Measurements from ENCODE around the gene PRTFDC1. TPM values are rescaled to one million over a fixed set of nuclear protein-coding genes. Genes with fewer than 3 reads are reported as not detected.

Gene PRTFDC1
- total and polyA plus RNA-seq, 2 donors (not counting 3 experiments of a cell fraction or from before 2014, with no cell fraction given), result 22.0 to 27.0 TPM

GRCh38 chr10:24983946-24984345, 31.5 kb upstream of the PRTFDC1 start:
- TF ChIP-seq CTCF (IDR thresholded peaks at IDR 0.05; ENCODE audit: extremely low read depth in 1 of 2, insufficient read depth in 1 of 2, low read depth in 1 of 2, low read length in 2 of 2), result no peak
- no peak for TF ChIP-seq MAX (IDR thresholded peaks at IDR 0.05; ENCODE audit: insufficient read depth, insufficient read length)
- no peak for TF ChIP-seq MYC (IDR thresholded peaks at IDR 0.05; ENCODE audit: low read depth, low read length)
- TF ChIP-seq EZH2 (IDR thresholded peaks at IDR 0.05; ENCODE audit: borderline replicate concordance, low read depth, low read length, severe bottlenecking), result no peak
- no peak for TF ChIP-seq POLR2AphosphoS5 (IDR thresholded peaks at IDR 0.05; ENCODE audit: insufficient read depth, low read depth, low read length)
- dilution Hi-C loops (cut with MboI; ENCODE audit: extremely low pct_ligation_motif_present, low sequenced_read_pairs) (no loop called here), intact Hi-C loops (cut with micrococcal nuclease) (no loop called here)
- no peak for DNase-seq (ENCODE audit: low read depth, low spot score)
- no peak overlapping the region for H3K4me2 ChIP-seq (ENCODE audit: insufficient read depth, low read length)
- H3K79me2 ChIP-seq (ENCODE audit: control insufficient read depth, insufficient read depth, low read length), result no peaks in the 10 kb centered on the region
- H3K27ac ChIP-seq (ENCODE audit: insufficient read depth, low read depth, low read length), result no peak overlapping the region
- CTCF ChIA-PET, result interaction anchor here (0.7 to 1.9 kb wide), 4 partner anchors 14 to 368 kb away, joined by 4 to 6 read pairs (median 4); no protein-coding TSS in a partner anchor
- H2AFZ ChIP-seq (ENCODE audit: low read depth, low read length), result no peak overlapping the region
- peaks cover 2% of the 10 kb centered on the region for H3K4me1 ChIP-seq (ENCODE audit: control insufficient read depth, extremely low read depth, insufficient read depth, low read length)
- no peak overlapping the region for H3K4me3 ChIP-seq (replicated peaks in 1 of 3; ENCODE audit: insufficient read depth in 1 of 3, low read depth in 1 of 3, low read length in 3 of 3)
- H3K36me3 ChIP-seq (ENCODE audit: control insufficient read depth in 2 of 2, extremely low read depth in 1 of 2, insufficient read depth in 2 of 2, low read length in 2 of 2), result no peaks in the 10 kb centered on the region
- FAIRE-seq, result no peak
- no peak overlapping the region for H3K9ac ChIP-seq (replicated peaks; ENCODE audit: extremely low read depth, insufficient read depth, low read length)
- BruUV-seq (replicated peaks), result no TSS peak
- no peaks in the 10 kb centered on the region for H4K20me1 ChIP-seq (replicated peaks; ENCODE audit: control insufficient read depth, extremely low read depth, insufficient read depth, low read length)
- no peaks in the 10 kb centered on the region for H3K9me3 ChIP-seq (replicated peaks; ENCODE audit: control insufficient read depth, insufficient read depth, low read length)
- H3K27me3 ChIP-seq (ENCODE audit: control insufficient read depth in 2 of 2, insufficient read depth in 2 of 2, low read length in 2 of 2), result peaks cover 0 to 3% of the 10 kb centered on the region in 2 experiments
- POLR2A ChIA-PET, result no interaction called here
- H3K9me1 ChIP-seq (replicated peaks; ENCODE audit: control insufficient read depth, extremely low read depth, insufficient read depth, low read length), result no peaks in the 10 kb centered on the region

- FAIRE-seq (no peak), DNase-seq (ENCODE audit: low read depth, low spot score) (no peak)
- no peaks in the 10 kb centered on the region for H4K20me1 ChIP-seq (replicated peaks; ENCODE audit: control insufficient read depth, extremely low read depth, insufficient read depth, low read length)
- dilution Hi-C loops (cut with MboI; ENCODE audit: extremely low pct_ligation_motif_present, low sequenced_read_pairs) (no loop called here), intact Hi-C loops (cut with micrococcal nuclease) (no loop called here)
- ChIA-PET CTCF (interaction anchor here (1.2 kb wide), 2 partner anchors 13 to 98 kb away, joined by 4 to 6 read pairs; no protein-coding TSS in a partner anchor), POLR2A (no interaction called here)
- no TSS peak for BruUV-seq (replicated peaks)
- H3K36me3 ChIP-seq (ENCODE audit: control insufficient read depth in 2 of 2, extremely low read depth in 1 of 2, insufficient read depth in 2 of 2, low read length in 2 of 2), result no peaks in the 10 kb centered on the region
- H3K9me1 ChIP-seq (replicated peaks; ENCODE audit: control insufficient read depth, extremely low read depth, insufficient read depth, low read length), result no peaks in the 10 kb centered on the region
- H3K79me2 ChIP-seq (ENCODE audit: control insufficient read depth, insufficient read depth, low read length), result no peaks in the 10 kb centered on the region
- no peak overlapping the region for H2AFZ ChIP-seq (ENCODE audit: low read depth, low read length)
- H3K27ac ChIP-seq (ENCODE audit: insufficient read depth, low read depth, low read length), result no peak overlapping the region
- no peaks in the 10 kb centered on the region for H3K9me3 ChIP-seq (replicated peaks; ENCODE audit: control insufficient read depth, insufficient read depth, low read length)
- no peak overlapping the region for H3K4me2 ChIP-seq (ENCODE audit: insufficient read depth, low read length)
- H3K9ac ChIP-seq (replicated peaks; ENCODE audit: extremely low read depth, insufficient read depth, low read length), result no peak overlapping the region
- peaks cover 0 to 3% of the 10 kb centered on the region in 2 experiments for H3K27me3 ChIP-seq (ENCODE audit: control insufficient read depth in 2 of 2, insufficient read depth in 2 of 2, low read length in 2 of 2)
- no peaks in the 10 kb centered on the region for H3K4me1 ChIP-seq (ENCODE audit: control insufficient read depth, extremely low read depth, insufficient read depth, low read length)
- no peak for TF ChIP-seq JUN (IDR thresholded peaks at IDR 0.05; ENCODE audit: borderline replicate concordance, insufficient read depth, insufficient read length, low read depth)
- no peak for TF ChIP-seq FOS (IDR thresholded peaks at IDR 0.05; ENCODE audit: borderline replicate concordance, insufficient read depth, low read length)
- TF ChIP-seq MAX (IDR thresholded peaks at IDR 0.05; ENCODE audit: insufficient read depth, insufficient read length), result no peak
- TF ChIP-seq POLR2A (IDR thresholded peaks at IDR 0.05; ENCODE audit: low read depth, low read length), result no peak
- no peak for TF ChIP-seq POLR2AphosphoS5 (IDR thresholded peaks at IDR 0.05; ENCODE audit: insufficient read depth, low read depth, low read length)
- TF ChIP-seq MYC (IDR thresholded peaks at IDR 0.05; ENCODE audit: low read depth, low read length), result no peak
- TF ChIP-seq EZH2 (IDR thresholded peaks at IDR 0.05; ENCODE audit: borderline replicate concordance, low read depth, low read length, severe bottlenecking), result no peak
- TF ChIP-seq CTCF (IDR thresholded peaks at IDR 0.05; ENCODE audit: extremely low read depth in 1 of 2, insufficient read depth in 1 of 2, low read depth in 1 of 2, low read length in 2 of 2), result no peak
- H3K4me3 ChIP-seq (replicated peaks in 1 of 3; ENCODE audit: insufficient read depth in 1 of 3, low read depth in 1 of 3, low read length in 3 of 3), result no peak overlapping the region
Observed at GRCh38 chr10:24983130-24983529, 30.7 kb upstream of the PRTFDC1 start.

Measured in endothelial cell of umbilical vein (primary cell).